ENCODE measurements around the gene KIAA1549.

KIAA1549 gene

DNA sequence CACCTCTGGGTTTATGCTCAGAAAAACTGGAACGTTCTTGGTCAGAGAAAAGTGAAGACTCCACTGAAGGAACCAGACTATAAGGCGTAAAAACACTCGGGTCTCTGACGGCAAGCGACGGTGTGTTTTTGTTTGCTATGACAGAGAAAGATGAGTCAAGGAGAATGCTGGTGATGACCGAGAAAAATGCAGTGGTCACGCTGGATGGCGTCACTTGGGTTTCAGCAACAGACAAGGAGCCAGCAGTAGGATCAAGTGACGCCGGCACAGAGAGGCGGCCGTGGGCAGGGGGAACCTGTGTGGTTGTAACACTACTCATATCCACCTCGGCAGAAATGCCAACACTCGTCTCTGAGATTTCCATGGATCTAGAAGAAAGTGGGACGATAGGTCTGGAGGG lies 63.4 kb downstream of the KIAA1549 start:
- no peak overlapping the region for H3K27ac Mint-ChIP-seq
- H3K36me3 Mint-ChIP-seq: no peaks in the 10 kb centered on the region

DNA sequence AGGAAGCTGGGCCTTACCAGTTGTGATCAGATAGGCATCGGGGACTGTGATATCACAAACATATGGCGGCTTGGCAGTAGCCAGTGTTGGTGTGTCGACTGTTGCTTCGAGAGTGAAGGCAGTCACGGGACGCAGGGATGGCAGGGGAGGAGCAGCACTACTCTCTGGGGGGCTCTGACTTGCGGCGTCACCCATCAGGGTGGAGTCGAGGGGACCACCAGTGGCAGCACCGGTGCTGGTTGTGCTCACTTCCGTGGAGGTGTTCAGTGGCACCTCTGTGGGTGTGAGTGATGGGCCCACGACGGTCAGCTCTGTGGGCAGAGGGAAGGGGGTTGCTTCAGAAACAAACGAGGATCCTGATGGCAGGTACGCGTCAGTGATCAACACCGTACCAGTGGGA lies 64.5 kb downstream of the KIAA1549 start:
- no peaks in the 10 kb centered on the region for H3K27me3 Mint-ChIP-seq
- H3K4me3 Mint-ChIP-seq: no peak overlapping the region
- no peak overlapping the region for H3K27ac Mint-ChIP-seq

More for the DNA sequence above, 63.4 kb downstream of the KIAA1549 start:
- Mint-ChIP-seq H3K4me1 (ENCODE audit: low read depth) (peaks cover 14% of the 10 kb centered on the region), H3K9me3 (ENCODE audit: low read depth) (no peaks in the 10 kb centered on the region), H3K27me3 (no peaks in the 10 kb centered on the region), H3K4me3 (no peak overlapping the region)

DNA sequence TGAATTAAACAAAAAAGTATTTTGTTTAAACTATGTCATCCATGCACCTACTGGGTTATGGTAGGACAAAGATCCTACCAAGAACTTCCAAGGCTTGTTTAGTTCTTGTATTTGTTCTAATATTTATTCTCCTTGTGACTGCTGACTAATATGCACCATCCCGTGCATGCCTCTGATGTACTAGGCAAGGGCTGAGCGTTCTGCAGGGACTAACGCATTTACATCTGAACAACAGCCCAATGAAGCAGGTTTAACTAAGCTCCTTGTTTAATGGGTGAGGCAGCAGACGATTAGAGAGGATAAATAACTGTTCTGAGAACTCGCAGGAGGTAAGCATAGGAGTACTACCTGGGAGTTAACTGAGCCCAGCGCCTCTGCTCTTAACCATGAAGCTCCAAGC lies 64.9 kb downstream of the KIAA1549 start:
- no peak overlapping the region for H3K4me3 Mint-ChIP-seq
- H3K4me1 Mint-ChIP-seq (ENCODE audit: low read depth): peaks cover 14% of the 10 kb centered on the region
- no peaks in the 10 kb centered on the region for H3K27me3 Mint-ChIP-seq
- no peak overlapping the region for H3K27ac Mint-ChIP-seq
- H3K9me3 Mint-ChIP-seq (ENCODE audit: low read depth): no peaks in the 10 kb centered on the region
- H3K36me3 Mint-ChIP-seq: peaks cover 3% of the 10 kb centered on the region

More for the DNA sequence above, 64.5 kb downstream of the KIAA1549 start:
- H3K4me1 Mint-ChIP-seq (ENCODE audit: low read depth): peaks cover 14% of the 10 kb centered on the region
- H3K9me3 Mint-ChIP-seq (ENCODE audit: low read depth): no peaks in the 10 kb centered on the region
- peaks cover 3% of the 10 kb centered on the region for H3K36me3 Mint-ChIP-seq

DNA sequence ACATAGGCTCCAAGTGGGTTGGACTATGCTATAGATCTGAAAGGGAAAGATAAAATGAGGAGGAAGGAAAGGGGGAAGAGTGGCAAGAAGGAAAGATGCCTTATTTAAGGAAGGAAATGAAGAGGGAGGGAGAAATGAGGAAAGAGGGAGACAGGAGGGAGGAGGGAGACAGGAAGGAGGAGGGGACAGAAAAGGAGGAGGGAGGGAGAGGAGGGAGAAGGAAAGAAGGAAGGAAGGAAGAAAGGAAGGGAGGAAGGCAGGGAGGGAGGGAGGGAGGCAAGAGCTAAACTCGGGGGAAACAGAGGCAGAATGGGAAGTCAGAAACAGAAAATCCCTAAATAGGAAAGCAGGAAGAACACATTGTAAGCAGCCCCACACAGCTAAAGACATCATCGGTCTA lies 67.4 kb downstream of the KIAA1549 start:
- H3K4me1 Mint-ChIP-seq (ENCODE audit: low read depth): peaks cover 2% of the 10 kb centered on the region
- H3K9me3 Mint-ChIP-seq (ENCODE audit: low read depth): no peaks in the 10 kb centered on the region
- H3K27ac Mint-ChIP-seq: no peak overlapping the region
- H3K36me3 Mint-ChIP-seq: peaks cover 3% of the 10 kb centered on the region
- no peak overlapping the region for H3K4me3 Mint-ChIP-seq
- no peaks in the 10 kb centered on the region for H3K27me3 Mint-ChIP-seq

DNA sequence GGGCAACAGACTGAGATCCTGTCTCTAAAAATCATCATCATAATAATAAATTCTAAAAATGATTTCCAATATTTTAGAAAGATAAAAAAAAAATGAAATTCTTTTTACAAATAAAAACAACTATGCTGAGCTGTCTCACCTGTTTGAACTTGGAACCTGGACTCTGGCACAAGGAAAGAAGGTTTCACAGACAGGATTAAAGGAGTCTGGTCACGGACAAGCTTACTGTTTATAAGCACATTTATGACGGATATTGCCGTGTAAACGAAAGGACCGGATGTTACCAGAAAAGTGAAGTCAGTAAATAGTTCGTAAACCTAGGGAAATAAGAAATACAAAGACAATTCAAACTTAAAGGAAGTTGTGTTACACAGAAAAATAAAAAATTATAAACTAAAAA lies 70.2 kb downstream of the KIAA1549 start:
- H3K9me3 Mint-ChIP-seq (ENCODE audit: low read depth): no peaks in the 10 kb centered on the region
- no peak overlapping the region for H3K27ac Mint-ChIP-seq
- H3K4me1 Mint-ChIP-seq (ENCODE audit: low read depth): no peaks in the 10 kb centered on the region
- H3K27me3 Mint-ChIP-seq: no peaks in the 10 kb centered on the region
- H3K4me3 Mint-ChIP-seq: no peak overlapping the region
- H3K36me3 Mint-ChIP-seq: peaks cover 3% of the 10 kb centered on the region

DNA sequence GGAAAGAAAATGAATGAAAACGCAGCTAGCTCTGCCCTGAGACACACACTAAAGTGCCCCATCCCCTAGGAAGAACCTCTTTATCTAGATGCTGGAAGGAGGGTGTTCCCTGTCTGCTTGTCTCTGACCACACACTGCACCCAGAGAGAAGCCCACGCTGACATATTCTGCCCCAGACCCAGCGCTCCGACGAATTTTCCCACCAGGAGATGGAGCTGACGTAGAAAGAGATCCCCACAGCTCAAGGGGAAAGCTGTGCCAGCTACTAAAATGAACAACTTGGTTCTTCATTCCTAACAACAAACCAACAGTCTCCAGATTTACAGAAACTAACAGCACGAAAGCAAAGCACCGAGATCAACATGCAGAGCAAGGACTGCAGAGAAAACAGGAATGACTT lies 73.3 kb downstream of the KIAA1549 start:
- Mint-ChIP-seq H3K4me3 (no peak overlapping the region), H3K27me3 (no peaks in the 10 kb centered on the region), H3K27ac (peak overlapping the region; percentile 30), H3K9me3 (ENCODE audit: low read depth) (no peaks in the 10 kb centered on the region), H3K36me3 (peaks cover 3% of the 10 kb centered on the region), H3K4me1 (ENCODE audit: low read depth) (peaks cover 20% of the 10 kb centered on the region)

DNA sequence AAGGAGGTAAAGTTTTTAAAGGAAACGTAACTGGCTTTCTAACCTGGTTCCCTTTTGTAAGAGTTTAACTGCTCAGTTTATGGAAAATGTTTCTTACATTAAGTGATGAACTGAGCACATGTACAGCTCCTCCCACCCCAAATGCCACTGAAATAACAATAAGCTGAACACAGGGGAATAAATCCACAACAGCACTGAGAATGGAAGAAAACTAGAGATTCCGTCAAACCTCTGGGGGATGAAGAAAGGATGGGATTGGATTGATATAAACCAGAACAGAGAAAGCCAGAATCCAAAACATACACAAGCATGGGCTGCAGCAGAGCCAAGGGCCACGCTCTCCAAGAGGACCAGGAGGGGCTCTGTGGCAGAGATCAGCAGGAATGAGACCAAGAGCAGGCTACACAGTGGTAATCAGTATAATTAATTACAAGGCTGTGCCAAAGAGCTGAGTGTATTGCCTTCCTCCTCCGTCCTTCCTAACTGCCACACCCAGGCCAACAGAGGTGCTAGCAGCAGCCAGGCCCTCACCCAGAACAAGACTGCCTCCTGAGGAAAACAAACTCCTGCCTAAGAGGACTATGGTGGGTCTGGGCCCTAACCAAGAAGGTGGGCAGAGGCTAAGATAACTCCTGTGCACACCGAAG lies 73.9 kb downstream of the KIAA1549 start:
- Mint-ChIP-seq H3K4me1 (ENCODE audit: low read depth) (peaks cover 26% of the 10 kb centered on the region), H3K4me3 (no peak overlapping the region), H3K27me3 (no peaks in the 10 kb centered on the region), H3K36me3 (peaks cover 3% of the 10 kb centered on the region), H3K27ac (no peak overlapping the region), H3K9me3 (ENCODE audit: low read depth) (no peaks in the 10 kb centered on the region)

DNA sequence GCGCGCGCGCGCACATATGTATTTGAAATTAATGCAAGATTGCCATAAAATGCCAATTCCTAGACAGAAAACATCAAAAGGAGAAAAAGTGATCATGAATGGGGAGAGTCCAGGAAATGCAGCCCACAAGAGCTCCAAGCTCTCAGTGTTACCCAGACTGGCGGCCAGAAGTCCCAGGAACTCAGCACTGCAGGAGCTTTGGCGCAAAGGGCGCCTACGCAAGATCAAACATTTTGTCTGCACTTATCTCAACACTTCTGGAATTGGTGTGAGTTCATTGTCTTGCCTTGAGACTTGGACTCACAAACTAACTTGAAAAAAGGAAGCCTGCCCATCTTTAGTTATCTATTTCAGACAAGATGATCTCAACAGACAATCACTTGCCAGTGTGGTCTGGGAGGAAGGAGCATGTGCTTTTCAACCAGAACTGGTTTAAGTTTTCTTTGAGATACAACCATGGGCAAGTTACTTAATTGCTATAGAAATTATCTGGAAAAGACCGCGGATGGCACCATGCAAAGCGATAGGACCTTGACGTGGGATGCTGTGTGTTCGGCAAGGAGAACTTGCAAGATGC lies 77.2 kb downstream of the KIAA1549 start:
- H3K36me3 Mint-ChIP-seq: no peaks in the 10 kb centered on the region
- no peaks in the 10 kb centered on the region for H3K9me3 Mint-ChIP-seq (ENCODE audit: low read depth)
- H3K27me3 Mint-ChIP-seq: no peaks in the 10 kb centered on the region
- peak overlapping the region; percentile 88 for H3K4me3 Mint-ChIP-seq
- H3K27ac Mint-ChIP-seq: no peak overlapping the region
- peaks cover 39% of the 10 kb centered on the region for H3K4me1 Mint-ChIP-seq (ENCODE audit: low read depth)

DNA sequence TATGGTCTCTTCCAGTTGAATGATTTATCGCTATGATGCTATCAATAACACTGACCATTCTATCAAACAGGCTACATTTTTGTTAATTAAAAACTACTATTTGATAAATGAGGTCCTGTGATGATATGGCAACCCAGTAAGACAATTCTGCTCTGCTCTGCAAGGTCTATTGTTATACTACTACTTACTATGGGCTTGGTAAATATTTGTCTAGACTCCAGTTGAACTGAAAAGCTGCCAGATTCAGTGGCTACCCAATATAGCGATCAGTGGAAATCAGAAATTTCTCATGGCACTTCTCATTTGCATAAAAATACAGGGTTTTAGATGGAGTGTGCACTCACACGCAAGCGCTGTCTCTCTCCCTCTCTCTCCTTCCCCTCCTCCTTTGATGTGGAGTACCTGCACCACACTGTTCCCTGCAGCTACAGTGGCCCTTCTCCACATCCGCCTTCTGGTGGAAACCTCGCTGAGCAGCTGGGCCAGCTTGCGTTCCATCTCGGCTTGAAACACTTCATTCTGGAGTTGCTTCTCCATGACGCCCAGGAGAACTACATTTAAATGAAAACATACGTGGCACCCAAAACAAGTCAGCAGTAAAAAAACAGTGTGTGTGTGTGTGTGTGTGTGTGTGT lies 77.9 kb downstream of the KIAA1549 start:
- H3K27ac Mint-ChIP-seq: peak overlapping the region; percentile 90
- no peaks in the 10 kb centered on the region for H3K9me3 Mint-ChIP-seq (ENCODE audit: low read depth)
- no peaks in the 10 kb centered on the region for H3K36me3 Mint-ChIP-seq
- peaks cover 46% of the 10 kb centered on the region for H3K4me1 Mint-ChIP-seq (ENCODE audit: low read depth)
- H3K4me3 Mint-ChIP-seq: peak overlapping the region; percentile 88
- no peaks in the 10 kb centered on the region for H3K27me3 Mint-ChIP-seq

DNA sequence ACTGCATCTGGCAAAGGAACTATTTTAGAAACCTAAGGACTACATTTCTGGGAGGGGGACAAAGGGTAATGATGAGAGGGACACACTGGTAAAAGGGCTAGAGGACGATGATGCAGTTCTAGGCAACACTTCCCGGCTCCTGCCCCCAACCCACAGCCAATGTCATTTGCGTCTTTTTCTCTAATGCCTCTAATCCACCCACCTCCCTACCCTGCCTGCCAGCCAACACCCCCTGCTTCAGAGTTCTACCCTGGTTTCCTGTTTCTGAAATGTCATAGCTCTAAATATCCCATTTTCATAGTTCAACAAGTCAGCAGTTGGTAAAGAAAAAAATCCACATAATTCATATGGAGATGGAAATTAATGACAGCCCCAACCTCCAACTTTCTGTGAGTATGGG lies 79.0 kb downstream of the KIAA1549 start:
- Mint-ChIP-seq H3K4me3 (peak overlapping the region; percentile 88), H3K36me3 (no peaks in the 10 kb centered on the region), H3K9me3 (ENCODE audit: low read depth) (no peaks in the 10 kb centered on the region), H3K27me3 (no peaks in the 10 kb centered on the region), H3K4me1 (ENCODE audit: low read depth) (peaks cover 54% of the 10 kb centered on the region), H3K27ac (peak overlapping the region; percentile 75)

DNA sequence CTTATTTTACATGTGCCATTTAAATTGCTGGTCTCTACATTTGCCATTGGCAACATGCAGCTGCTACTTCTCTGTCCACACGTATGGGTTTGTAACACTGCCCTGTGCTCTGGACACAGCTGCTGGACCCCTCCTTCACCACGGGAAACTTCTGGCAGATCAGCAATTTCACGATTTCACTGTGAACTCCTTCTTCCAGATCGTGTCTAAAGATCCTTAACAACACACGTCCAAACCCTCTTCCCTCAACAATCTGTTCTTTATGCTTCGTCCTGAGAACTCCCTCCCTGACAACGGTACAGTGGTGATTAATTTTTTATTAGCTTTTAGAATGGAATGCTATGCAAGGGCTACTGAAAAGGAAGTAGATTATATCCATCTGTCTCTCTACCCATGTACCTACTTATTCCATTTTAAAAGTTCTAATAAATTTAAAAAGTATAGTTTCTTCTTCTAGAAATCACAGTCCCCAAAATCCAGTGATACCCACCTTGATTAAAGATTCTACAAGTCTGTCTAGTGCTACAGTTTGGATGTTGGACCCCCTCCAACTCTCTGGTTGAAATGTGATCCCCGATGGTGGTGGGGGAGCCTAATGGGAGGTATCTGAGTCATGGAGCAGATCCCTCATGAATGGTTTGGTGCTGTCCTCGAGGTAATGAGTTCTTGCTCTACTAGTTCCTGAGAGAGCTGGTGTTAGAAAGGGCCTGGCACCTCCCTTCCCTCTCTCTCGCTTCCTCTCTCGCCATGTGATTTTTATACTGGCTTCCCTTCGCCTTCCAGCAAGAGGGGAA lies 81.0 kb downstream of the KIAA1549 start:
- no peaks in the 10 kb centered on the region for H3K9me3 Mint-ChIP-seq (ENCODE audit: low read depth)
- no peak overlapping the region for H3K4me3 Mint-ChIP-seq
- H3K27ac Mint-ChIP-seq: peak overlapping the region; percentile 16
- H3K4me1 Mint-ChIP-seq (ENCODE audit: low read depth): peaks cover 58% of the 10 kb centered on the region
- no peaks in the 10 kb centered on the region for H3K36me3 Mint-ChIP-seq
- peaks cover 4% of the 10 kb centered on the region for H3K27me3 Mint-ChIP-seq

DNA sequence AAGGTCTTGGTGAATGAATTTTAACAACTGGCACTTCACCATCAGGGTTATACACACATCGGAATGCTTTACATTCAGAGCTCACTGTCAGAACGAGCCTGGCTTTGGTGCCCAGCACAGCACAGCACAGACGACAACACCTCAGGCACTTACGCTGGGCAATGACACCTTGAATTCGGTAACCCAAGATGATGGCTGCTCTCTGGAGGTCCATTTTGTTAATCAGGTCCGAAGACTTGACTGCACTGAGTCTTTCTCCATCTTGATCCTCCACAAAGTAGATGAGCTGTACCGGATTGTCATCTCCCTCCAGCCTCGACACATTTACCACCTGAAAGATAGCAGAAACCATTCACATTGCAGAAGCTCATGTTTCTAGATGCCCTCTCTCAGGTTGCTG lies 82.4 kb downstream of the KIAA1549 start:
- Mint-ChIP-seq H3K36me3 (no peaks in the 10 kb centered on the region), H3K27ac (no peak overlapping the region), H3K4me3 (no peak overlapping the region), H3K9me3 (ENCODE audit: low read depth) (no peaks in the 10 kb centered on the region), H3K27me3 (peaks cover 4% of the 10 kb centered on the region), H3K4me1 (ENCODE audit: low read depth) (peaks cover 47% of the 10 kb centered on the region)

DNA sequence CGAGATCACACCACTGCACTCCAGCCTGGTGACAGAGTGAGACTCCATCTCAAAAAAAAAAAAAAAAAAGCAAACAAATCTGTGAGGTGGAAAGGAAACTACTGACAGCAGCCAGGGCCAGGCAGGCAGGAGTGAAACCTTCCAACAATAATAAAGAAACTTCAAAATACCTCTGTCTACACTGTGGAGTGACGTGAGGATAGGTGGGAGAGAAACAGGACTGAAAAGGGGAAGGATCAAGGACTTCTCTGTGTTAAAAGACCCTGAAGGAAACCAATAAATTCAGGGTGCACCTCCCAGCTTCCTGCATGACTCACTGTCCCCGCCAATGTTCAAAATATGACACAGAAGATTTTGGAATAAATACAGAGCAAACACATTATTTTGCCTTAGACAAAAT lies 82.9 kb downstream of the KIAA1549 start:
- H3K27ac Mint-ChIP-seq: no peak overlapping the region
- peaks cover 42% of the 10 kb centered on the region for H3K4me1 Mint-ChIP-seq (ENCODE audit: low read depth)
- H3K9me3 Mint-ChIP-seq (ENCODE audit: low read depth): no peaks in the 10 kb centered on the region
- H3K36me3 Mint-ChIP-seq: no peaks in the 10 kb centered on the region
- peaks cover 4% of the 10 kb centered on the region for H3K27me3 Mint-ChIP-seq
- peak overlapping the region; percentile 38 for H3K4me3 Mint-ChIP-seq

DNA sequence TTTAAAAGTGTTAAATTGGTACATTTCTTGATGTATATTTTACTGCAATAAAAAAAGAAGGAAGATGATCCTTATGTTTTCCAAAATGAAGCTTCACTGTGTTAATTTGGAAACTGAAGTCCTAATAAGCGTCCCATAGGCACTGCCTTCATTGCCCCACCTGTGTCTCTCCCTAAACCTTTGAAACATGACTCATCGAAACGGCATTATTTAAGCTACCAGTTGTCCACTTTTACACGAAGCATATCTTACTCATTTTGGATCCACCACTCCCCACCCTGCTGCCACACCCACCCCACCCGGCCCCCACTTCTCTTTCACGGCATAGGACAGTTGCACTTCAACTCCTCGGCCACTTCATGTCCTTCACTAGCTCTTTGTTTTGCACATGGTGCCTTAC lies 85.5 kb downstream of the KIAA1549 start:
- Mint-ChIP-seq H3K4me1 (ENCODE audit: low read depth) (peaks cover 24% of the 10 kb centered on the region), H3K36me3 (no peaks in the 10 kb centered on the region), H3K27ac (no peak overlapping the region), H3K27me3 (peaks cover 4% of the 10 kb centered on the region), H3K4me3 (no peak overlapping the region), H3K9me3 (ENCODE audit: low read depth) (no peaks in the 10 kb centered on the region)

DNA sequence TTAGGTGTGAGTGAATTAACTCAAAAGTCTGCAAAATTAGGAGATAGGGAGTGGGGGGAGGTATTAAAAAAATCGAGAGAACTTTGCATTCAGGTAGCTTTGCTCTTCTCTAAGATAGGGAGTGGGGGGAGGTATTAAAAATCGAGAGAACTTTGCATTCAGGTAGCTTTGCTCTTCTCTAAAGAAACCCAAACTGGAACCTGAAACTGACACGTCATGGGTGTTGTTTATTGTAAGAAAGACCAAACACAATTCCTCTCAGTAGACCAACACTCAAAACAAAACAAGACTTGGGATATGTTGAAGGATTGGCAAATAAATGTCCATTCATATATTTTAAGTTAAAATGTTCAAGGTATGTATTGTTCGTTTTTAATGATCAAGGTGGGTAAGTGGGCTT lies 87.9 kb downstream of the KIAA1549 start:
- Mint-ChIP-seq H3K36me3 (no peaks in the 10 kb centered on the region), H3K4me1 (ENCODE audit: low read depth) (peaks cover 12% of the 10 kb centered on the region), H3K27me3 (peaks cover 4% of the 10 kb centered on the region), H3K9me3 (ENCODE audit: low read depth) (no peaks in the 10 kb centered on the region), H3K27ac (no peak overlapping the region), H3K4me3 (no peak overlapping the region)
